ENCODE results near the gene RNF149. TPM values are rescaled to one million over a fixed set of nuclear protein-coding genes. Genes with fewer than 3 reads are reported as not detected.

Gene RNF149
- total RNA-seq, 6 donors from 2014 or later, result 104 to 202 (median 158) TPM

DNA sequence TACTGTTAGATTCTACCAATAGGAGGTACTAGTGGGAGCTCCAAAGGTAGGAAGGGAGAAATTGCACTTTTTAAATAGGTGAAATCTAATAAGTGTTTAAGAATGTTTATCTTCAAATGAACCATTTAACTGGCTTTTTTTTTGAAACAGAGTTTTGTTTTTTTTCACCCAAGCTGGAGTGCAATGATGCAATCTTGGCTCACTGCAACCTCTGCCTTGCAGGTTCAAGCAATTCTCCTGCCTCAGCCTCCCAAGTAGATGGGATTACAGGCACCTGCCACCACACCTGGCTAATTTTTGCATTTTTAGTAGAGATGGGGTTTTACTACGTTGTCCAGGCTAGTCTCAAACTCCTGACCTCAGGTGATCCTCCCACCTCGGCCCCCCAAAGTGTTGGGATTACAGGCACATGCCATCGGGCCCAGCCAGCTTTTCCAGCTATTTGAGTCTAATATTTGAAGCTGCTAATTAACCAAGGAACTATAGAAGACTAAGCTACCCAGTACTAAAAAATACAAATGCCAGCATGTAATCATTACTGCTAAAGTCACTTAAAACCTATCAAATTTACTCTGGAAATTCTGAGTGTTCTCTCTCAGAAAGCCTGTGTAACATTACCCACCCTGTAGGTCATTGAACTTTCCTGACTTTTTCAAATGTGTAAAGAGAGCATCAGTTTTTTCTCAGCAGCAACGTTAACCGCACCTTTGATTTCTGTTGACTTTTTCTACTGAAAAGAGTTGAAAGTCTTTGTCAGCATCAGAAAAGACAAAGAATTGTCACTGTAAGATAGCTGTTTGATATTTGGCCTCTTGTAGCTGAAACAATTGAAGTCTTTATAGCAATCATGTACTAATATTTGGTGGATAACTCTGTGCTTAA is 24.6 kb upstream of the RNF149 start:
- no peaks in the 10 kb centered on the region for H3K9me3 ChIP-seq
- no peaks in the 10 kb centered on the region for H3K36me3 ChIP-seq
- no peak for TF ChIP-seq CTCF (IDR thresholded peaks at IDR 0.05)
- TF ChIP-seq POLR2AphosphoS5 (IDR thresholded peaks at IDR 0.05), result no peak
- no peak for TF ChIP-seq EP300 (IDR thresholded peaks at IDR 0.05)
- DNase-seq, result no peak
- ATAC-seq (ENCODE audit: low FRiP score in 2 of 2), result no peak
- no peak overlapping the region for H3K27ac ChIP-seq
- peaks cover 6 to 23% (median 13%) of the 10 kb centered on the region in 4 donors for H3K4me1 ChIP-seq
- no peak overlapping the region for H3K4me3 ChIP-seq
- 70 to 72% methylated on average over 5 of the region's 5 CpGs for WGBS, 2 donors
- H3K27me3 ChIP-seq, result no peaks in the 10 kb centered on the region

DNA sequence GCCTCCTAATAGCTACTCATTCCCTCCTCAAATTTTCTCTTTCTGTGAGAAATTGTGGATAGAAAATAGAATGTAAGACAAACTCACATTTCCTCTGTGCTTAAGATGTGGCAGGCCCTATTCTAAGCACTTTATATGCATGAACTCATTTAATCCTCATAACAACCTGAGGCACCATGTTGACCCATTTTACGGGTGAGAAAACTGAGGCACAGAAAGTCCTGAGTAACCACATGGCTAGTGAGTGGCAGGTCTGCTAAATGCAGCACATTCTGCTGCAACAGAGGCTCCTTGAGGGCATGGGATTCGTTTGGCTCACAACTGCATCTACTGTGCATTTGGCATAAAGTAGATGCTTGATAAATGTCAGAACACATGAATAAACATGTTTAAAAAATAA is 22.7 kb upstream of the RNF149 start:
- Histone ChIP-seq H3K4me3 (no peak overlapping the region), H3K4me1 (peaks cover 12 to 31% (median 18%) of the 10 kb centered on the region in 4 donors), H3K36me3 (no peaks in the 10 kb centered on the region), H3K9me3 (no peaks in the 10 kb centered on the region), H3K27ac (peak overlapping the region in 1 of 4 donors; percentile 59), H3K27me3 (no peaks in the 10 kb centered on the region)
- 90 to 91% methylated on average over 2 of the region's 2 CpGs for WGBS, 2 donors
- DNase-seq (no peak), ATAC-seq (ENCODE audit: low FRiP score in 2 of 2) (no peak)
- TF ChIP-seq EP300 (IDR thresholded peaks at IDR 0.05), result no peak
- no peak for TF ChIP-seq POLR2AphosphoS5 (IDR thresholded peaks at IDR 0.05)
- no peak for TF ChIP-seq CTCF (IDR thresholded peaks at IDR 0.05)
- no peak for TF ChIP-seq POLR2A (IDR thresholded peaks at IDR 0.05)

GRCh38 chr2:101330253-101330933 is 21.9 kb upstream of the RNF149 start:
- Histone ChIP-seq H3K36me3 (no peaks in the 10 kb centered on the region), H3K9me3 (no peaks in the 10 kb centered on the region), H3K4me3 (no peak overlapping the region), H3K27me3 (no peaks in the 10 kb centered on the region), H3K27ac (peak overlapping the region in 3 of 4 donors; percentile 58 to 80 (median 59)), H3K4me1 (peaks cover 12 to 31% (median 18%) of the 10 kb centered on the region in 4 donors)
- ATAC-seq (ENCODE audit: low FRiP score in 2 of 2) (peak in 1 of 2 donors; percentile 69), DNase-seq (peak; percentile 63 to 68)
- 67 to 74% methylated on average over 10 to 12 of the region's 12 CpGs for WGBS, 2 donors
- TF ChIP-seq POLR2A (IDR thresholded peaks at IDR 0.05), result peak in 1 of 4 donors; percentile 21
- TF ChIP-seq EP300 (IDR thresholded peaks at IDR 0.05), result no peak
- TF ChIP-seq CTCF (IDR thresholded peaks at IDR 0.05), result no peak
- no peak for TF ChIP-seq POLR2AphosphoS5 (IDR thresholded peaks at IDR 0.05)

GRCh38 chr2:101329026-101329425 is 20.5 kb upstream of the RNF149 start:
- ATAC-seq (ENCODE audit: low FRiP score in 2 of 2), result no peak
- H3K27ac ChIP-seq, result peak overlapping the region; percentile 50 to 80 (median 64)
- 62 to 91% methylated on average over 4 of the region's 4 CpGs for WGBS, 2 donors
- DNase-seq, result no peak
- no peaks in the 10 kb centered on the region for H3K27me3 ChIP-seq
- H3K4me1 ChIP-seq, result peaks cover 12 to 31% (median 18%) of the 10 kb centered on the region in 4 donors
- H3K36me3 ChIP-seq, result no peaks in the 10 kb centered on the region
- no peak overlapping the region for H3K4me3 ChIP-seq
- H3K9me3 ChIP-seq, result no peaks in the 10 kb centered on the region
- no peak for TF ChIP-seq POLR2A (IDR thresholded peaks at IDR 0.05)
- no peak for TF ChIP-seq EP300 (IDR thresholded peaks at IDR 0.05)
- TF ChIP-seq POLR2AphosphoS5 (IDR thresholded peaks at IDR 0.05), result no peak
- no peak for TF ChIP-seq CTCF (IDR thresholded peaks at IDR 0.05)
